NT2/D1 (cell line): ENCODE results near the gene BMF.
"Not testable (repeated sequence)": the region's sequence is repeated elsewhere in the genome, so short reads cannot be mapped to it uniquely, and the experiment has no call there.

Experiments used
- SUZ12 ChIP-seq: IDR thresholded peaks from 2 replicates; pipeline ENCODE4 v1.6.1; 2011; ENCODE audit not compliant: insufficient read length, insufficient read depth; ENCODE audit errors: extremely low read depth
- YY1 ChIP-seq: IDR thresholded peaks from 2 replicates; pipeline ENCODE4 v1.6.1; 2011; ENCODE audit not compliant: insufficient read length, insufficient read depth
- ZNF274 ChIP-seq: IDR thresholded peaks from 2 replicates; pipeline ENCODE4 v1.6.1; 2011; ENCODE audit warnings: mild to moderate bottlenecking, low read depth, low read length

- TF ChIP-seq ZNF274, YY1, SUZ12: not testable (repeated sequence)
Observed at GRCh38 chr15:40074656-40075055, 34.0 kb downstream of the BMF start.
